DMS153 (cell line): Measurements from ENCODE around the gene SGMS1.

Experiments used
- DNase-seq: peaks from one replicate; lab custom pipeline; 2025; lab: John Stamatoyannopoulos, UW

Gene SGMS1

GRCh38 chr10:50610368-50610767, 13.4 kb downstream of the SGMS1 start:
- DNase-seq: no peak

- DNase-seq: no peak
These were observed 16.3 kb downstream of the SGMS1 start for GRCh38 chr10:50607356-50607925.

DNA sequence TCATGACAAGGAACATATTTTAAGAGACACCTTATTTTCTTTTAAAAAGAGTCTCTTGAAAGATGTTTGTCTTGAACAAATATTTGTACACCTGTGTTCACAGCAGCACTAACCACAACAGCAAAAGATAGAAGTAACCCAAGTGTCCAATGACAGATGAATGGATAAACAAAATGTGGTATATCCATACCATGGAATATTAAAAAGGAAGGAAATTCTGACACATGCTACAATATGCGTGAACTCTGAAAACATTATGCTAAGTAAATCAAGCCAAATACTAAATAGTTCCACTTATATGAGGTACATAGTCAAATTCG, 17.8 kb downstream of the SGMS1 start:
- peak; percentile 21 for DNase-seq

GRCh38 chr10:50605269-50605950, 18.3 kb downstream of the SGMS1 start:
- DNase-seq: no peak

GRCh38 chr10:50604809-50605208, 18.9 kb downstream of the SGMS1 start:
- DNase-seq: no peak

DNA sequence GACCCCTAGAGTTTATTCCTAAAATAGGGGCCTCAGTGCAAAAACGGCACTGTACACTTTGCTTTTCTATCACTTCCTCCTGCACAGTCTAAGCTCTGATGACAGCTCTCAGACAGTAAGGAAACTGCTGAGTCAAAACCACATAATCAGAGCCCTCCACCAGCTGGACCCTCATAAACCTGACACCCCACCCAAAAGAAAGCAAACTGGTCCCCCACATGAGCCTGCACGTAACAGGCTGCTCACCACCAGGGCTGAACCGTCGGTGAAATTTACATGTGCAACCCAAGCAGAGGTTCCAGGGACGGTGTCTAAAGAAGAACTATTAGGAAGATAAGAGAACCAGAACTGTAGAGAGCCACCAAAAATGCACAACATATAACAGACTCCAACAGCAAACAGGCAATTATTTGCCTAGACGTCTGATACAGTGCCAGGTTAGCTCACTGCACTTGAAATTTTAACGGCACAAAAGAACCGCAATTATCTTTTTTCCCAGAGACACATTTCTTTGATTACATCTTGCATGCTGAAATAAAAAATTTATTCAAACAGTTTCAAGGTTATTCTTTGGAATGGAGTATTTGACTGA, 19.6 kb downstream of the SGMS1 start:
- peak; percentile 7 for DNase-seq

GRCh38 chr10:50603151-50603850, 20.5 kb downstream of the SGMS1 start:
- DNase-seq: no peak

- DNase-seq: no peak
These were observed 21.8 kb downstream of the SGMS1 start for GRCh38 chr10:50601974-50602373.

GRCh38 chr10:50600831-50601477, 22.8 kb downstream of the SGMS1 start:
- DNase-seq: no peak

- DNase-seq: peak; percentile 61
These were observed 23.5 kb downstream of the SGMS1 start for GRCh38 chr10:50600286-50600685.

DNA sequence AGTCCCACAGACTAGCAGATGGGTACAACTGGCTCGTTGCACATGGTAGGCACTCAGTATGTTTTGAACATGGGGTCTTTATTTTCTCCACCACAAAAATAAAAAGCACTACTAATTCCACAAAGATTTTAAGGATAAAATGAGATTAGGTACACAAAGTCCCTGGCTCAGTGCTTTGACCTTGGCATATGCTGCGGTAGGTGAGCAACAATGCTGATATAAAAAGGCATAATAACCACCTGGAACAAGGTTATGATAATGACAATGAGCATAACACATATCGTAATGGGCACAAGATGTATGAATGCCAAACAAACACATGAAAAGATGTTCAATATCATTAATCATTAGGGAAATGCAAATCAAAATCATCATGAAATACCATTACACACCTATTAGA, 26.9 kb downstream of the SGMS1 start:
- DNase-seq: no peak

GRCh38 chr10:50596456-50596855, 27.3 kb downstream of the SGMS1 start:
- DNase-seq: no peak

- DNase-seq: no peak
These were observed 28.0 kb downstream of the SGMS1 start for GRCh38 chr10:50595785-50596184.

DNA sequence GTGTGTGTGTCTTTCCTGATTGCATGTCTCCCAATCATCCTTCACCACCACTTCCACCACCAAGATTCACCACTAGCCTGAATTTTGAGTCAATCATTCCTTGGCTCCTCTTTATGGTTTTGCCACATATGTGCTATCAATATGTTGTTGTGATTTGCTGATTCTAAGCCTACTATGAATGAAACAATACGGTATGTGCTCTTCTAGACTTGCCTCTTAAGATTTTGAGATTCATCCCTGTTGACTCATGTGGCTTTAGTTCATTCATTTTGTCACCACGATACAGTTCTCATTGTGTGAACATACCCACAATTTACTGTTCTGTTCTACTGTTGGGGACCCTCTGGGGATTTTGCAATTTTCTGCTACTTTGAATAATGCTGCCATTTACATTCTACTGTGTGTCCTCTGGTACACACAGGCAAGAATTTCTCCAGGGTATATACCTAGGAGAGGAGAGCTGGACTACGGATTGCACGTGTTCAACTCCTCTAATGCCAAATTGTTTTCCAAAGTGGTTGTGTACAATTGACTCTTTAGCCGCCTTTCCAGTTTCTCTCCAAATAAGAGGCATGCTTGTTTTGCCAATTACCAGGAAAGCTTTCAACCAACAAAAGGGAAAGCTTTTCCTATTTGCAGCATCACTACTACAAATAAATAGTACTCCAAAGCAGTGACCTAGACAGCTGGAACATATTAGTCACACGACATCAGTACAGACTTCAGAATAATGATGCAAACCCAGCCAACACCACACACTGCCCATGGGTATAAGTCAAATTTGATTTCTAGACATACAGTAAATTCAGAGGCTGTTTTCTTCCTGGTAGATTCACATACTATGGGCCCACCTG, 30.0 kb downstream of the SGMS1 start:
- peak; percentile 87 for DNase-seq

DNA sequence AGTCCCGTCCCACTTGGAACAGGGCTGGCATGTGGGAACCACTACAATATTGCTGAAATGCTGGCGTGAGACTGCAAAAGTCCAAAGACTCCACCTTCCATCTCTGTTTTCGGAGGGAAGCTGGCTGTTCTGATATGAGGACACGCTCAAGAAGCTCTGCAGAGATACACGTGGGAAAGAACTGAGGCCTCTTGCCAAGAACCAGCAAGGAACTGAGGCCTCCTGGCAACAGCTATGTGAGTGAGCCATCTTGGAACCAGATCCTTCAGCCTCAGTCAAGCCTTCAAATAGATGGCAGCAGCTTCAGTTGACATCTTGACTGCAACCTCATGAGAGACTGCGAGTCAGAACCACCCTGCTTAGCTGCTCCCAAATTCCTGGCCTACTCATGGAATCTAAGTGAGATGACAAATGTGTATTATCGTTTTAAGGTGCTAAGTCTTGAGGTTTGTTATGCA, 30.8 kb downstream of the SGMS1 start:
- DNase-seq: no peak

DNA sequence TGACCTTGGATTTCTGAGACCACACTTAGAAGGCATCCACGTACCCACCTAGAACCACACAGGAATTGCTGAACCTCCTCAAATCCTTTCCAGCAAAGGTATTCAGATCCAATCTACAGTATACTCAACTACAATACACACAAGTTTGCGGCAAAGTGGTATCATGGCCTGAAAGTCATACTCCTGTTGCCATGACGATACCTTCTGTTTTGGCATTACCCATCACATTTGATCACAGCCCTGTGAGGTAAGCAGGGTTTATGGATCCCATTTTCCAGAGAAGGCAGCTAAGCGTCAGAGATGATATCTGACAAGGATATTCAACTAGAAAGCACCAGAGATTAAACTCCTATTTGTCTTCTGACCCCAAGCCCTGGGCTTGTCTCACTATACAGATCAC, 32.8 kb downstream of the SGMS1 start:
- no peak for DNase-seq

- DNase-seq: no peak
These were observed 37.0 kb downstream of the SGMS1 start for GRCh38 chr10:50586740-50587088.

- no peak for DNase-seq
These were observed 37.6 kb downstream of the SGMS1 start for GRCh38 chr10:50585921-50586739.

- no peak for DNase-seq
These were observed 40.7 kb downstream of the SGMS1 start for GRCh38 chr10:50582766-50583762.

DNA sequence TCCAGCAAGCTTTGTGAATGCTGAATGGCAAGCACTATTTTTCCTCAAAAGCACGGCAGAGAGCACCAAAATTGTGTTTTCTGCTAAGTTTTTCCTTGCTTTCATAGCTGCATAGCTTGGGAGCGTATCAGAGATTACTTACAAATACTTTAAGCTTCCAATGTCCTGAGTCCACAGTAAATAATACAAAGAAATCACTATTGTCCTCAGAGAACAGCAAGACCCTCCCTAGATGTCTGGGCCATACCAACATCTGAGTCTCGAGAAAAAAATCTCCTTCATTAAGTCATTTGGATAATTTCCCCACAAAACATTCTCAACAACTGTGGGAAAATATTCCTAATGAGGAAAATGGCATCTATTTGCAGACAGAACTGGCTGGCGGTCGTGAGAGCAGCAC, 41.7 kb downstream of the SGMS1 start:
- no peak for DNase-seq
